Heart left ventricle (tissue), 16 donors: Measurements from ENCODE around the gene OPCML. TPM values are rescaled to one million over a fixed set of nuclear protein-coding genes. Genes with fewer than 3 reads are reported as not detected.

Experiments used
- ATAC-seq, 4 donors: fragments of 200-7000 bp; cut with Tn5 transposase; one replicate each; pipeline ENCODE4 v1.9.1; 2020 to 2022; ENCODE audit warnings: moderate library complexity in 4 of 4, mild to moderate bottlenecking in 3 of 4, moderate number of reproducible peaks in 1 of 4
- DNase-seq, 5 donors: peaks; one replicate each; pipeline ENCODE4 v3.0.0-alpha.2; 2020
- H3K27ac ChIP-seq, 12 donors: fragments of 200-600 bp; sonication (generic) in 4 of 12; one replicate each; pipeline versions ENCODE4 v1.5.0 to v1.8.0; 2016 to 2022; ENCODE audit warnings: mild to moderate bottlenecking in 2 of 12
- H3K27me3 ChIP-seq, 9 donors: fragments of 200-600 bp; sonication (generic) in 2 of 9; one replicate each; pipeline versions ENCODE4 v1.5.1 to v1.8.0; 2016 to 2022; ENCODE audit warnings: mild to moderate bottlenecking in 3 of 9
- H3K36me3 ChIP-seq, 9 donors: fragments of 200-600 bp; sonication (generic) in 2 of 9; one replicate each; pipeline versions ENCODE4 v1.5.0 to v1.8.0; 2018 to 2022; ENCODE audit warnings: mild to moderate bottlenecking in 2 of 9
- H3K4me1 ChIP-seq, 12 donors: fragments of 200-600 bp; sonication (generic) in 4 of 12; one replicate each; pipeline versions ENCODE4 v1.5.0 to v1.8.0; 2016 to 2022; ENCODE audit warnings: mild to moderate bottlenecking in 3 of 12
- H3K4me3 ChIP-seq, 12 donors: fragments of 200-600 bp; sonication (generic) in 4 of 12; one replicate each; pipeline versions ENCODE4 v1.5.0 to v1.8.0; 2017 to 2022; ENCODE audit warnings: mild to moderate bottlenecking in 9 of 12, moderate library complexity in 4 of 12
- H3K9me3 ChIP-seq, 12 donors: fragments of 200-600 bp; sonication (generic) in 4 of 12; one replicate each; pipeline versions ENCODE4 v1.5.0 to v1.8.0; 2016 to 2022; ENCODE audit warnings: mild to moderate bottlenecking in 1 of 12
- CTCF ChIP-seq, 12 donors: fragments of 200-600 bp; sonication (generic) in 4 of 12; IDR thresholded peaks; one replicate each; pipeline versions ENCODE4 v1.5.0 to v1.8.0; 2018 to 2022; ENCODE audit warnings: antibody characterized with exemption in 12 of 12, mild to moderate bottlenecking in 5 of 12
- POLR2A ChIP-seq, 2 donors: fragments of 450-650 bp; IDR thresholded peaks; one replicate each; pipeline ENCODE4 v1.6.1; 2017; ENCODE audit warnings: antibody characterized with exemption in 2 of 2, mild to moderate bottlenecking in 2 of 2, moderate library complexity in 2 of 2
- WGBS, 4 donors: extraction: QIAGEN DNeasy Blood & Tissue Kit in 2 of 4; methylation state at CpG; one replicate each; pipeline versions ENCODE4 v1.1.5 to v1.1.7; 2013 to 2018; 5-methylcytosine and 5-hydroxymethylcytosine counted together
- intact Hi-C, 10 donors: fragments of 100-400 bp; cut with DNase I; formaldehyde crosslinking; loops; one replicate each; pipeline versions ENCODE4 v1.11.1 to v1.14.2; 2022
- polyA plus RNA-seq, 2 donors: library from polyadenylated mRNA; stranded (reverse); fragments of 200-250 nt; gene quantifications; one replicate each; pipeline ENCODE4 v1.2.3, GENCODE V29; 2013
- total RNA-seq, 9 donors: library from RNA; depleted of rRNA in 2 of 9; stranded (reverse); fragments of >200 nt in 2 of 9; fragmentation: NEBNext Ultra II Directional in 3 of 9; extraction: Animal tissue kit (Norgen Biotek cat#: 25700) in 3 of 9; gene quantifications; one replicate each; pipeline versions ENCODE4 v1.1.0 to v1.2.4, GENCODE V29; 2016 to 2023
- donor health status: ischemic (EF 13 %, LVEDD 7.1; RV severe dilation, severe dysfunction).
- donor health status: healthy with polysubstance abuse.
- donor health status: DM: no; HTN: yes; CAD: no.
- donor health status: DM: no; HTN: no; CAD: no.
- donor health status: ischemic (EF 25% LVEDD 6.9; RV normal size, moderate dysfunction).
- donor health status: ischemic (EF 25% LVEDD 5.7; RV mildly dilated, moderate dysfunction).
- donor health status: healthy.
- donor health status: DM: yes; HTN: yes; CAD: no.
- donor health status: ischemic (EF 35%, LVEDD 5.7; RV mildly dilated, moderate dysfunction).
- donor health status: nonischemic (EF 11% LVEDD 7.7; RV severe dilation, severe dysfunction).
- donor health status: DM: yes; HTN: yes; CAD: no.
- donor health status: PGD.
- donor health status: ischemic (EF 29% LVEDD 5.4; RV normal size, mild dysfunction).
- donor health status: nonischemic (EF 23%, LVEDD 6.1; RV moderate dilation, normal function).

OPCML gene
- total and polyA plus RNA-seq, 11 donors = 0.04 to 1.3 (median 0.23) TPM; not detected in 3

- 67 to 84% (median 78%) methylated on average over 5 of the region's 5 CpGs for WGBS, 4 donors
- Histone ChIP-seq H3K27ac (no peak overlapping the region), H3K27me3 (no peaks in the 10 kb centered on the region), H3K4me1 (no peaks in the 10 kb centered on the region), H3K4me3 (no peak overlapping the region), H3K36me3 (no peaks in the 10 kb centered on the region), H3K9me3 (no peaks in the 10 kb centered on the region)
- ATAC-seq (no peak), DNase-seq (no peak)
- TF ChIP-seq CTCF (IDR thresholded peaks at IDR 0.05) (no peak), POLR2A (IDR thresholded peaks at IDR 0.05) (no peak)
- intact Hi-C loops = no loop called here
Observed at GRCh38 chr11:132904607-132905006, 627.7 kb downstream of the OPCML start.

- no peak for TF ChIP-seq CTCF (IDR thresholded peaks at IDR 0.05)
- no peak for TF ChIP-seq POLR2A (IDR thresholded peaks at IDR 0.05)
- intact Hi-C loops = no loop called here
- DNase-seq = no peak
- Histone ChIP-seq H3K27ac (no peak overlapping the region), H3K4me1 (no peaks in the 10 kb centered on the region), H3K4me3 (no peak overlapping the region), H3K36me3 (no peaks in the 10 kb centered on the region), H3K9me3 (no peaks in the 10 kb centered on the region), H3K27me3 (no peaks in the 10 kb centered on the region)
- 71 to 82% (median 77%) methylated on average over 1 of the region's 1 CpG for WGBS, 4 donors
- ATAC-seq = no peak
Observed at GRCh38 chr11:132904091-132904490, 628.2 kb downstream of the OPCML start.

- H3K4me3 ChIP-seq = no peak overlapping the region
- H3K27ac ChIP-seq = no peak overlapping the region
- intact Hi-C loops = no loop called here
- H3K36me3 ChIP-seq = no peaks in the 10 kb centered on the region
- no peaks in the 10 kb centered on the region for H3K9me3 ChIP-seq
- H3K4me1 ChIP-seq = no peaks in the 10 kb centered on the region
- no peaks in the 10 kb centered on the region for H3K27me3 ChIP-seq
- WGBS, 4 donors = 74 to 80% (median 77%) methylated on average over 14 of the region's 14 CpGs
- TF ChIP-seq POLR2A (IDR thresholded peaks at IDR 0.05) (no peak), CTCF (IDR thresholded peaks at IDR 0.05) (no peak)
- DNase-seq = no peak
- ATAC-seq = no peak
Observed at GRCh38 chr11:132901638-132902471, 630.4 kb downstream of the OPCML start.

GRCh38 chr11:132898676-132899075 lies 633.6 kb downstream of the OPCML start:
- WGBS, 4 donors = 84 to 95% (median 91%) methylated on average over 2 of the region's 2 CpGs
- intact Hi-C loops = no loop called here
- no peak overlapping the region for H3K27ac ChIP-seq
- DNase-seq (no peak), ATAC-seq (no peak)
- no peak overlapping the region for H3K4me3 ChIP-seq
- no peaks in the 10 kb centered on the region for H3K27me3 ChIP-seq
- H3K36me3 ChIP-seq = no peaks in the 10 kb centered on the region
- no peaks in the 10 kb centered on the region for H3K9me3 ChIP-seq
- no peaks in the 10 kb centered on the region for H3K4me1 ChIP-seq
- TF ChIP-seq POLR2A (IDR thresholded peaks at IDR 0.05) = no peak
- no peak for TF ChIP-seq CTCF (IDR thresholded peaks at IDR 0.05)
